HG03025 (cell line): Measurements from ENCODE around the gene CCDC14.
"Not testable (repeated sequence)": the region's sequence is repeated elsewhere in the genome, so short reads cannot be mapped to it uniquely, and the experiment has no call there.

ENCODE experiments used
- ATAC-seq: cut with Tn5 transposase; IDR thresholded peaks from one replicate; pipeline ENCODE4 v1.9.1; 2021; ENCODE audit warnings: mild to moderate bottlenecking, moderate library complexity; ENCODE audit not compliant: unreplicated experiment, low FRiP score

CCDC14 gene, protein sequence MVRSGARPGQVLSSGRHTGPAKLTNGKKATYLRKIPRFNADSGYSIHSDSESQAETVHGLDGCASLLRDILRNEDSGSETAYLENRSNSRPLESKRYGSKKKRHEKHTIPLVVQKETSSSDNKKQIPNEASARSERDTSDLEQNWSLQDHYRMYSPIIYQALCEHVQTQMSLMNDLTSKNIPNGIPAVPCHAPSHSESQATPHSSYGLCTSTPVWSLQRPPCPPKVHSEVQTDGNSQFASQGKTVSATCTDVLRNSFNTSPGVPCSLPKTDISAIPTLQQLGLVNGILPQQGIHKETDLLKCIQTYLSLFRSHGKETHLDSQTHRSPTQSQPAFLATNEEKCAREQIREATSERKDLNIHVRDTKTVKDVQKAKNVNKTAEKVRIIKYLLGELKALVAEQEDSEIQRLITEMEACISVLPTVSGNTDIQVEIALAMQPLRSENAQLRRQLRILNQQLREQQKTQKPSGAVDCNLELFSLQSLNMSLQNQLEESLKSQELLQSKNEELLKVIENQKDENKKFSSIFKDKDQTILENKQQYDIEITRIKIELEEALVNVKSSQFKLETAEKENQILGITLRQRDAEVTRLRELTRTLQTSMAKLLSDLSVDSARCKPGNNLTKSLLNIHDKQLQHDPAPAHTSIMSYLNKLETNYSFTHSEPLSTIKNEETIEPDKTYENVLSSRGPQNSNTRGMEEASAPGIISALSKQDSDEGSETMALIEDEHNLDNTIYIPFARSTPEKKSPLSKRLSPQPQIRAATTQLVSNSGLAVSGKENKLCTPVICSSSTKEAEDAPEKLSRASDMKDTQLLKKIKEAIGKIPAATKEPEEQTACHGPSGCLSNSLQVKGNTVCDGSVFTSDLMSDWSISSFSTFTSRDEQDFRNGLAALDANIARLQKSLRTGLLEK

DNA sequence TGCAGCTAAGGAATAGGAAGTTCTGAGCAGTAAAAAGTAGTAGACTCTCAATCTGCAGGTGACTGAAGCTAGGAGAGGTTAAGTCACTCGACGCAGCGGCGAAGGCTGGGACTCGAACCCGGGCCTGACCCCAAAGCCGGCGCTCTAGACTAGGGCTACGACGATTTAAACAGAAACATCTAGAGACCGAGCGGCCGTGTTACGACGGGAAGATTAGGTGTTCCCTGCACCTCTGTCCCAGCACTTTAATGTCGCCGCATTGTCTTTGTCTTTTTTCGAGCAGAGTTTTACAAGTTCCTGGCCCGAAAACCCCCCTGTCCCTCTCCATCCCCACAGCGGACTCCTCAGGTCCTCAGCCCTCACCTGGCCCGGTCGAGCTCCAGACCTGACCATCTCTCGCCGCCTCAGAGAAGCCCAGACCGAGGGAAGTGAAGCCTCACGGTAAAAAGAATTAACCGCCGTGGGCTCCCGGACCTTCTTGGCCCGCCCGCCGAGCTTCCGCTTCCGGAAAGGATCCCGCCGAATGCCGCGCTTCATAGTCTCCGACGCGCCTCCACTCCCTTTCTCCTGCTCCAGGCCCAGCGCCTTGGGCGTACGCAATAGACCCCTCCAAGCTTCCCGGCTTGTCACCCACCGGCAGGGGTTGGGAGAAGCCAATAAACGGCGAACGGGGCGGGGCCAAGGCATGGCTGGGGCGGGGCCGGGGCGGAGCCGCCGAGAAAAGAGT is at the start of gene CCDC14:
CCDC14 (minus strand) TSS at position 449 of the 727 bp plus-strand sequence; CDS start at position 393, 56 bp downstream.
- peak; percentile 89 for ATAC-seq

GRCh38 chr3:124008321-124008720 is 47.3 kb upstream of the CCDC14 start:
- not testable (repeated sequence) for ATAC-seq

DNA sequence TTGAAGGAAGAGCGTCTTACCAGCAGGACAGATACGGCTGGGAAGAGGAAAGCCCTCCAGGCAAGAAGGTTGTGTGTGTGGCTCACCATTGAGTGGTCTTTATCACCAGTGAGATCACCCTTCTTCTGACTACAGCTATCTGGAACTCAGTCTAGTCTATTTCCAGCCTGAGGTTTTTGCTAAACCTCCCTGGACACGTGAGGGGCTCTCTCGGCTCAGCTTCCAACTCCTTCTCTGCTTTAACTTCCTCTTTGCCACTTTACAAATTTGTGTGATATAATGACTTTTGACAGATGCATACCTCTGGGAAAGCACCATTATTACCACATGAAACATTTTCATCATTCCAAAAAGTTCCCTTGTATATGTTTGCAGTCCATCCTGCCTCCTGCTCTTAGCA is 46.2 kb upstream of the CCDC14 start:
- ATAC-seq: no peak

DNA sequence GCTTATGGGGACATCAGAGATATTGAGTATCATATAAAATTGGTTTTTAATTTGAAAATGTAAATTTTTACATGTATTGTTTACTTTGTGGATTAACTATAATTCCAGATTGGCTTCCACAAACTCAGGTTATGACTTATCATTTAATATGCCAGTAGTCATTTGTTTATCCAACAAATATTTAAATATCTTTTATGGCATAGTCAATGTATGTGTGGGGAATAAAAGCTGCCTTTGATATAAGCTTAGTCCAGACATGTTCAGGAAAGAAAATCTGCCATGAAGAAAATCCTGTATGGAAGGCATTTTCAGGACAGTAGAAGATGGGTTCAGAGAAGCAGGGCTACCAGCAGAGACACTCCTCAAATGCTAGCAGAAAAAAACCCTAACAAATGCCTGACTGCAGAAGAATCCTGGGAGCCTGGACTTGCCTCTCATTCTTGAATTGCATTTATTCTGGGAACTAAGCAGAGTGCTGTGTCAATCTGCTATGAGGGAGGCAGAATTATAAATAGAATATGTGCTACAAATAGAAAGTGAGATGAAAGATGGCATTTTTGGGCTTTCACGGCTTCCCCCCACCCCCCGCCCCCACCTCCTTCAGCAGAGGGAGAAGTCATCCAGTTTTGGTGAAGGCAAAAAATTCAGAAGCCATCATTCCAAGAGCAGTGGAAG is 41.5 kb upstream of the CCDC14 start:
- not testable (repeated sequence) for ATAC-seq

- not testable (repeated sequence) for ATAC-seq
These were observed 40.3 kb upstream of the CCDC14 start for GRCh38 chr3:124001366-124001765.

GRCh38 chr3:123997543-123997942 is 36.5 kb upstream of the CCDC14 start:
- ATAC-seq: no peak

DNA sequence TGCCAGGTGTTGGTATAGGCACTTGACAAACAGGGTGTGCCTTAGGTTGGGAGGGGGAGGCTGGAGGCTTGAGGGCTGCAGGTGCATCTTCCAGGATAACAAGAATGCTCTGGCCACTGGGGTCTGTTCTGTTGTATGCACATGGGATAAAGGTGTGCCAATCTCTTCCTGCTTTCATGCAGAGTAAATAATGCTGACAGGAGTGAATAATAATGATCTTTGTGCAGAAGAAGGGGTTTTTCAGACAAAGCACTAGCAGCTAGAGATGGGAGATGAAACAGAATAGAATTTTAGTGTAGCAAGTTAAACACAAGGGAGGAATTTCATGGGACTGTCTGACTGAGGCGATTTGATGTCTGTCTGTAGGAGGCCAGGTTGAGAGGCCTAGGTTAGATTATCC is 32.8 kb upstream of the CCDC14 start:
- no peak for ATAC-seq

DNA sequence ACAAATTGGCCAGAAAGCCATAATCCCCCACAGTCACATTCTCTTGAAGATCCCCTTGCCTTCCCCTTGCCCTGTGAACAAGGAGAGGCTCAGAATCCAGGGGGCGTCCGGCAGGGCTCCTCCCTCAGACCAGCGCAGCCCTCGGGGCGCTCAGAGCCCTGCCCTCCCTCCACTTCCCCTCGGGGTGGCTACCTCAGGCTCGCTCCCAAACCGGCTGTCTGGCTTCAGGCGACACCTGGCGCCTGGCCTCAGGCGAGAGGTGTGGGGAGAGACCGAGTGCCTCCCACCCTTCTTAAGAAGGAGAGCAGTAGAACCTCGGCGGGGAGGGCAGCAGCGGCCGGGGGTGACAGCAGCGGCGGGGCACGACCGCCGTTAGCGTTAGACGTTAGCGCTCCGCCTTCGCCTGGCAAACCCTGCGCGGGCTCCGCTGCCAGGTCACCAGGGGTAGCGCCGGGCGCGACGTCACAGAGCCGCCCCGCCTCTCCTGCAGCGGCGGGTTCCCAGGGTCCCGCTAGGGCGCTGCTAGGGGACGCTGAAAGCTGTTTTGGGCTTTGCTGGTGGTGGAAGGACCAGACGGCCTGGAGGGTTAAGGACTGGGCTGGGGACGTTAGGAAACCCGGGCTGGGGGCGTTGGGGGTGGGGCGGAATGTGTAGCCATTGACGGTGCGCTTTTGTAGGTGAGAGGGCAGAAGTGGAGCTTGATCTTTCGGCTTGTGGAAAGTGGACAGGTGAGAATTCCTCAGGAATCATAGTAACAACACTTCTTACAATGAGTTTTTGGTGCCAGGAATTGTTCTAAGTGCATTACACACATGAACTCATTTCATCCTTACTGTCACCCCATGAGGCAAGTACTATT is 30.9 kb upstream of the CCDC14 start, which contains the start of gene ROPN1:
ROPN1 (minus strand) TSS at position 395 of the 859 bp plus-strand sequence. CDS start 11,643 bp downstream, outside the sequence.
- not testable (repeated sequence) for ATAC-seq

DNA sequence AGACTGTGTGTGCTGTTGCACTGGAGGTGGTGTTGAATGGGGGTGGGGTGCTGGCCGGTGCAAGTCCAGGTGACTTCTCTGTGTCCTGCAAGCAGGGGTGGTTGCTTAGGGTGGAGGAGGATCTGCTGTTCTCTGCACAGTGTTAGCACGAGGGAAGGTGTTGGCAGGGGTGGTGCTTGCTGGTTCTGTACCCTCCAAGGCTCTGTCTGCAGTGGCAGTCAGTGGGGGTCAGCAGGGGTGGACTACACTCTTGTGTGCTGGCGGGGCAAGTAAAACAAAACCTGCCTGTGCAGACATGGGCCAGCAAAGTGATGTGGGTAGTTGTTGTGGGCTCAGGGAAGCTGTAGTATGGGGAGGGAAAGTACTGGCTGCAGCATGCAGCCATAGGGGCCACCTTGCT is 25.4 kb upstream of the CCDC14 start:
- no peak for ATAC-seq

- no peak for ATAC-seq
These were observed 23.9 kb upstream of the CCDC14 start for GRCh38 chr3:123984957-123985356.

- no peak for ATAC-seq
These were observed 23.3 kb upstream of the CCDC14 start for GRCh38 chr3:123984350-123984749.

- not testable (repeated sequence) for ATAC-seq
These were observed 20.3 kb upstream of the CCDC14 start for GRCh38 chr3:123981317-123981716.

DNA sequence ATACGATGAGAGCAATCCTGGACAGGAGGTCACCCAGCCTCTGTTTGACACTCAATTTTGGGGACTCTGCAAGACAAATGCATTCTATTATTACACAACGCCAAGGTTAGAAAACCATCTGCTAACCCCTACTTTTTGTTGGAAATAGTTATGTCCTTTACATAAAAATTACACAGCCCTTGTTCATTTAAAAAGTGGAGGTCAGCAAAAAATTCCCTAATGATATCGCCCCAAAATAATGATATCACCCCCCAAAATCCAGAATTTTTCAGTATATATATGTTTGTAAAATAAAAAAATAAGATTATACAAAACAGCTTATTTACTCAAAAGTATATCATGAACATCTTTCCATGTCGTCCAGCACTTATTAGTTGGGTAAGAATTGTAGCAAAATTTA is 19.5 kb upstream of the CCDC14 start:
- no peak for ATAC-seq

- not testable (repeated sequence) for ATAC-seq
These were observed 18.8 kb upstream of the CCDC14 start for GRCh38 chr3:123979525-123980501.

DNA sequence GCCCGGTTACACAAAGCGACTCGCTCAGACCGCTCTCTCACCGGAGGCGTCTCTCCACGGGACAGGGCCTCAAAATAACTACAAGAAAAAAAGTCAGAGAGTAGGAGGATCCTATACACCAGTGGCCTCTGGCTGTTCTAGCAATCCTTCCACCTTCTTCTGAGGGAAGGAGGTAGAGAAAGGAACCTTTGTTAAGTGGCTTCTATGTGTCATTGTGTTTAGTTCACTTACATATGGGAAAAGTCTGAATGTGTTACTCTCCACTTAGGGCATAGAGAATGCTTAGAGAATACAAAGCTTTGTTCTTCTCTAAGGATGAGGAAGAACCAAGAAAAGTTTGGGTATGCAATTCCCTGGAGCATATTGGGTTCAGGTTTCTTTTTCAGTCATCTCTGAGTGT is 15.9 kb upstream of the CCDC14 start:
- ATAC-seq: not testable (repeated sequence)

- not testable (repeated sequence) for ATAC-seq
These were observed 15.3 kb upstream of the CCDC14 start for GRCh38 chr3:123976181-123976898.

DNA sequence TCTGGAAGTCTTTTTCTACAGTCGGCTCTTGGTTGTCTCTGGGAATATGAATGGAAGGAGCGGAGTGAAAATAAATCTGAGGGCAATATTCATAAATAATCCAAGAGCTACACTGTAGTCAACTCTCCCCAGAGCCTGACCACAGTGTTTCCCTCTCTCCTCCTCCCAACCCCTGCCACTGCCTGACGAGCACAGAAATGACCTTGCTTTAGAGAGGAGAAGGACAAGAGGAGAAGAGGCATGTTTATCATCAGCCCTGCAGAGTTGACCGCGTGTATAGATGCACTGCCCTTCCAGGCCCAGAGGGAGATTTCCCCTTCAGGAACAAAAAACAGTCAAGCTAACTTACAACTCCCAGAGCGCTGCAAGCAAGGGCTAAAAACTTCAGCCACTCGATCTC is 14.0 kb upstream of the CCDC14 start:
- ATAC-seq: not testable (repeated sequence)
